Hippocampal formation (tissue), 2 donors: ENCODE results near the gene GLRA1.
"Not testable (repeated sequence)": the region's sequence is repeated elsewhere in the genome, so short reads cannot be mapped to it uniquely, and the experiment has no call there.

Experiments used
- DNase-seq, 2 donors: peaks; one replicate each; lab custom pipeline; 2025; lab: John Stamatoyannopoulos, UW

Gene GLRA1

GRCh38 chr5:151917904-151918303 is 6.7 kb downstream of the GLRA1 start:
- DNase-seq = no peak

DNA sequence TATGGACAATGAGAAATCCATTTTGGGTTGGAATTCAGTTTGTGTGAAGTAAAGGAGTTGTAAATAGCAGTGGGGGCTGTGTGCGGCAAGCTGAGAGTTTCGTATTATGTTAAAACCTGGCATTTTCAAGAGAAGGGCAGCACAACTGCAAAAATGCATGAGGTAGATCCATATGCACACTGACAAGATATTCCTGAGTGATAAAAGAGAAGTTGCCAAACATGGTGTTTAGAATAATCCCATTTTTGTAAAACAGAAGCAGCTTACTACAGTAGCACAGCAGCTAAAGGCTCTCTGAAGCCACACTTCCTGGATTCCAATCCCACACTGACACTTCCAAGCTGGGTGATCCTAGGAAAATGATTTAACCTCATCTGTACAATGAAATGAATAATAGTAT is 11.2 kb downstream of the GLRA1 start:
- DNase-seq = no peak

- no peak for DNase-seq
Measured at GRCh38 chr5:151912360-151912759, 12.3 kb downstream of the GLRA1 start.

DNA sequence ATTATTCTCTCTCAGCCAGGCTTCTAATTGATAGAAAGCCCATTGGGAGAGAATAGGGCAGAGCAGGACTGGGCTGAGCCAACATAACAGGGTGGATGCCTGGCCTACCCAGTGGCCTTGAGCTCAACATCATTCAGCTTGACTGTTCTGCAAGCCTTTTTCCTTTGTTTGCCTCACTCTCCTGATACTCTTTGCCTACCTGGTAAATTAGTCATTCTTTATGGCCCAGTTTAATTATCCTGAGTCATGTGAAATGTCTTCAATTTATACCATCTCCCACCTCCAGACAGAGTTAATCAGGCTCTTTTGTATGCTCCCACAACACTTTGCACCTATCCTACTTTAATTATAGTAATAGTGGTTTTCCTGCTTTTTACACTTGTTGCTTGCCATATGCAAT is 13.6 kb downstream of the GLRA1 start:
- no peak for DNase-seq

GRCh38 chr5:151909628-151910027 is 15.0 kb downstream of the GLRA1 start:
- no peak for DNase-seq

- no peak for DNase-seq
Measured at GRCh38 chr5:151906246-151906645, 18.4 kb downstream of the GLRA1 start.

- no peak for DNase-seq
Measured at GRCh38 chr5:151905557-151905961, 19.1 kb downstream of the GLRA1 start.

- no peak for DNase-seq
Measured at GRCh38 chr5:151904909-151905308, 19.7 kb downstream of the GLRA1 start.

- DNase-seq = no peak
Measured at GRCh38 chr5:151904127-151904526, 20.5 kb downstream of the GLRA1 start.

- no peak for DNase-seq
Measured at GRCh38 chr5:151903243-151903653, 21.4 kb downstream of the GLRA1 start.

GRCh38 chr5:151902215-151902614 is 22.4 kb downstream of the GLRA1 start:
- DNase-seq = no peak

GRCh38 chr5:151901611-151902010 is 23.0 kb downstream of the GLRA1 start:
- DNase-seq = no peak

- DNase-seq = no peak
Measured at GRCh38 chr5:151900891-151901290, 23.8 kb downstream of the GLRA1 start.

GRCh38 chr5:151899399-151899798 is 25.3 kb downstream of the GLRA1 start:
- no peak for DNase-seq

DNA sequence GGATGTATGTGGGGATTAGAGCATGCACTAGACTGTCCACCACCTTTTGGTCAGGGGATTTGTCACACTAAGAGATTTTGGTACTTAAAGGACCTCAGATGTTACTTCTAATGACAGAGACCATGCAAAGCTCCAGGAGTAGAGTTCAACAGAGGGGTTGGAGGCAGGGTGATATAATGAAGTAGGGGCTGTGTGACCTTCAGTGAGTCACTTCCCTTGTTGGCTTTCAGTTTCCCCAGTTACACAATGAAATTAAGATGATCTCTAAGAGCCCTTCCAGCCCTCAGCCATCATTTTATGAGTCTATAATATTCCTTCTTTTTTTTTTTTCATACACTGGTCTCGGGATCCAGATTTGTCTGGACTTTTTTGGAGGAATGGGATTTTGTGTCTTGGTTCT is 26.8 kb downstream of the GLRA1 start:
- DNase-seq = no peak

DNA sequence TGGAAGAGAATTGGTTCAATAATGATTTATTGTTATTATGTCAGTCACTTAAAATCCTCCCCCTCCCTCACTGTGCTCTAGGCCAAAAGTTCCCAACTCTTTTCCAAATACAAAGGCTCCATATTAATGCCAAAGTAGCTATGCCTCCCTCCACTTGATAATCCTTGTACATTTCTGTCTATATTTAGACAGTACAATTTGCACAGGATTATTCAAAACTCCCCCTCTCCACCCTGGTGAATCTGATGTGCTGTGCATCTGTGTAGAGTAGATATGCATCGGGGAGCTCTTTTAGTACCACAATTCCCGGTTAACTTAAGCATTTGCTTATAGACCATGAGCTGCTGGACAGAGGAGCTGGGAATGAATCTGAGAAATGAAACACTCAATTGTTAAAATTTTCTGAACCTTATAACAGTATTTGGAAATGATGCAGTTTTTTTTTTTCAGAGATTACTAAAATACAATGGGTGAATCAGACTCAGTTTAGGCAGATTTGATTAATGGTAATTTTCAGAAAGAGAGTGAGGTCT is 27.6 kb downstream of the GLRA1 start:
- no peak for DNase-seq

- DNase-seq = no peak
Measured at GRCh38 chr5:151896031-151896691, 28.5 kb downstream of the GLRA1 start.

GRCh38 chr5:151895660-151896030 is 29.0 kb downstream of the GLRA1 start:
- DNase-seq = no peak

GRCh38 chr5:151893485-151893884 is 31.2 kb downstream of the GLRA1 start:
- not testable (repeated sequence) for DNase-seq

DNA sequence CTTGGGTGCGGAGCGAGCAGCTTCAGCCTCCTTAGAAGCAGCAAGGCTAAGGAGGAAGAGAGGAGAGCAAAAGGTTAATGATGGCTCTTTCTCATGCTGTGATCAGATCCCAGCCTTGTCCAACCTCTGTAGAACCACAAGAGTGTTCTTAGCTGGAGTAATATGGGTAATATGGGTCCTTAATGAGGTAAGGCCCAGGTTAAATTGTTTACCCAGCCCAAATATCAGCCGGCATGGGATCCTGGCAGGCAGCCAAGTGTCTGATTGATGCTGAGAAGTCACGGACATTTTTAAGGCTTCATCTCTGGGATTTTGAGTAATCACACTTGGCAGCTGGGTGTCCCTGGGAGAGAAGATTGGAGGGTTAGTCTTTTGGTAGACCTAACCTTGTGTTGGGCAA is 32.3 kb downstream of the GLRA1 start:
- no peak for DNase-seq

DNA sequence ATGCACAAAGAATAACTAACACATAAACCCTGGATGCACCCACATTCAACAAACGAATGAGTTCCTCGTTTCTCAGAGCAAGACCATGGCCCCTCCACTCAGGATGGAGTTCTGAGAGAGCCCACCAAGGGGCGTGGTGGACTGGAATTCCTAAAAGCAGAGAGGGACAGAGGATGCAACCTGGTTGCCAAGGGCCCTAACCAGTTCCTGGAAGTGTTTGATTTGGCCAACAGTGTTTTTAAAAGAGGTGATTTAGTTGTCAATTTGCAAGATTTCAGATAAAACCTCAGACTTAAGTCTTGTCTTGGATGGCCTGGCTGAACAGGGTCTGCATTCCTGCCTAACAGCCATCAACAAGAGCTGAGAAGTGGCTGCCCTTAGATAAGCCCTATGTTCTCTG is 34.4 kb downstream of the GLRA1 start:
- DNase-seq = no peak

DNA sequence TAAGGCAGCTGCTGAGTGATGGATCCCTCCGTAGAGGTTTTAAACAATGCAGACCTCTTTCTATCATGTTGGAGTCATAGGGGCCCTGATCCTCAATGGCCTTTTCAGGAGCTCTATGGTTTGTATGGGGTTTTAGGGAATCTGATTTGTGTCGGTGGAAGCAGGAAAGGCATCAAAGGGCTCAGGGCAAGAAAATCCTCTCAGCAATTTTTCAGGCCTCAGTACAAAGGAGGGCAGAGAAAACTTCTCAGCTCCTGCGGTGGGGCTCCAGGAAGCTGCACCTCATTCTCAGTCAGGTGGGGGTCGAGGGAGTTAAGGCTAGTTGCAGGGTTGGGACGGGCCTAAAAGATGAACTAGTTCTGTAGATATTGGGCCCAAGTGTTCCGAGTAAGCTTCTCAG is 35.0 kb downstream of the GLRA1 start:
- no peak for DNase-seq

GRCh38 chr5:151886546-151887275 is 37.9 kb downstream of the GLRA1 start:
- DNase-seq = no peak
